Measurements from ENCODE around the gene FNBP1L. TPM values are rescaled to one million over a fixed set of nuclear protein-coding genes. Genes with fewer than 3 reads are reported as not detected.

The FNBP1L gene
- total RNA-seq, 1 donor from 2014 or later, result 57.8 TPM

DNA sequence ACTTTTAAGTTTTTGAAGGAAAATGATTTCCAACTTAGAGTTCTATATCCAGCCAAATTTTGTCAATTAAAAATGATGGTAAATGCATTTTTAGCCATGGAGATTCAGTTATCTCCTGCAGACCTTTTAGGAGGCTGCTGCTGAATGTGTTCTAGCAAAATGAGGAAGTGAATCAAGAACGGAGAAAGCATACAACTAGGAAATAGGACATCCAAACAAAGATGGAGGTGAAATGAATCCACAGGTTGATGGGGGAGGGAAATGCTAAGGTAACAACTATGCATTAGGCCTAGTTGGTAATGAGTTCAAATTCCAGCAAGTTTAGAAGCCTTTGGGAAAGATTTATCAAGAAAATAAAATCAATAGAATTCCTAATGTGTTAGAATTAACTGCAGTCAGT is 80.5 kb downstream of the FNBP1L start:
- Mint-ChIP-seq H3K27ac (ENCODE audit: unreplicated experiment) (no peak overlapping the region), H3K36me3 (ENCODE audit: low read depth, unreplicated experiment) (peaks cover 2% of the 10 kb centered on the region), H3K4me3 (ENCODE audit: unreplicated experiment) (no peak overlapping the region), H3K4me1 (ENCODE audit: low read depth, unreplicated experiment) (peaks cover 6% of the 10 kb centered on the region), H3K27me3 (ENCODE audit: low read depth, unreplicated experiment) (no peaks in the 10 kb centered on the region), H3K9me3 (ENCODE audit: unreplicated experiment) (no peaks in the 10 kb centered on the region)
- Histone ChIP-seq H4K20me1 (ENCODE audit: insufficient read depth, low read length) (no peaks in the 10 kb centered on the region), H3K27me3 (ENCODE audit: insufficient read depth, low read length) (no peaks in the 10 kb centered on the region), H3K4me2 (ENCODE audit: low read length) (no peak overlapping the region), H3K36me3 (ENCODE audit: insufficient read depth, low read length) (no peaks in the 10 kb centered on the region), H3K79me2 (ENCODE audit: insufficient read depth, low read length) (no peaks in the 10 kb centered on the region), H2AFZ (ENCODE audit: low read depth, low read length) (no peak overlapping the region), H3K27ac (ENCODE audit: low read depth, low read length) (no peak overlapping the region), H3K9me3 (ENCODE audit: insufficient read depth, low read depth, low read length) (no peaks in the 10 kb centered on the region), H3K4me3 (ENCODE audit: insufficient read depth, low read depth, low read length) (no peak overlapping the region), H3K4me1 (ENCODE audit: insufficient read depth, low read length) (no peaks in the 10 kb centered on the region), H3K9ac (ENCODE audit: low read length) (no peak overlapping the region)
- no peak for FAIRE-seq
- no peak for DNase-seq (ENCODE audit: low read depth)
- TF ChIP-seq EZH2 (IDR thresholded peaks at IDR 0.05; ENCODE audit: insufficient read depth, low read length) (no peak), CTCF (IDR thresholded peaks at IDR 0.05; ENCODE audit: insufficient read depth, low read depth, low read length) (no peak)

DNA sequence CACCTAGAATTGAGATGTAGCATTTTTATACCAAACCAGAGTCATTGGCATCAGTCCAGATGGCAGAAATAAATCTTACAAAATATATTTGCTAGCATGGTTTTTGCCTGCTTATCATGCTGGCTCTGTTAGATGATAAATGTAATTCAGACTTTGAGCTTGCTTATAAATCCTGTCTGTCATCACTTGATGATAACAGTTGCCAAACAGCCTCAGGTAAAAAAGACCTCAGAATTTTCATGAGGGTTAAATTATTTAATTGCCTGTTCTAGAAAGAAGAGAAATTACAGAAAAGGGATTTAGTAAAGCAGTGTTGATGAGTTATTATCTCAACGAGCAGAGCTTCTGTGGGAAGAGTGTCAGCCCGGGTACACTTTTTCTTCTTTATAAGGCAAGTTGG is 83.3 kb downstream of the FNBP1L start:
- Histone ChIP-seq H3K4me1 (ENCODE audit: insufficient read depth, low read length) (no peaks in the 10 kb centered on the region), H3K4me3 (ENCODE audit: insufficient read depth, low read depth, low read length) (no peak overlapping the region), H3K27ac (ENCODE audit: low read depth, low read length) (no peak overlapping the region), H3K9ac (ENCODE audit: low read length) (no peak overlapping the region), H3K9me3 (ENCODE audit: insufficient read depth, low read depth, low read length) (no peaks in the 10 kb centered on the region), H4K20me1 (ENCODE audit: insufficient read depth, low read length) (no peaks in the 10 kb centered on the region), H3K27me3 (ENCODE audit: insufficient read depth, low read length) (no peaks in the 10 kb centered on the region), H2AFZ (ENCODE audit: low read depth, low read length) (no peak overlapping the region), H3K4me2 (ENCODE audit: low read length) (no peak overlapping the region), H3K79me2 (ENCODE audit: insufficient read depth, low read length) (no peaks in the 10 kb centered on the region), H3K36me3 (ENCODE audit: insufficient read depth, low read length) (no peaks in the 10 kb centered on the region)
- Mint-ChIP-seq H3K27me3 (ENCODE audit: low read depth, unreplicated experiment) (no peaks in the 10 kb centered on the region), H3K9me3 (ENCODE audit: unreplicated experiment) (no peaks in the 10 kb centered on the region), H3K4me1 (ENCODE audit: low read depth, unreplicated experiment) (no peaks in the 10 kb centered on the region), H3K36me3 (ENCODE audit: low read depth, unreplicated experiment) (peaks cover 2% of the 10 kb centered on the region), H3K27ac (ENCODE audit: unreplicated experiment) (no peak overlapping the region), H3K4me3 (ENCODE audit: unreplicated experiment) (no peak overlapping the region)
- no peak for FAIRE-seq
- no peak for DNase-seq (ENCODE audit: low read depth)
- TF ChIP-seq CTCF (IDR thresholded peaks at IDR 0.05; ENCODE audit: insufficient read depth, low read depth, low read length), result no peak
- no peak for TF ChIP-seq EZH2 (IDR thresholded peaks at IDR 0.05; ENCODE audit: insufficient read depth, low read length)

DNA sequence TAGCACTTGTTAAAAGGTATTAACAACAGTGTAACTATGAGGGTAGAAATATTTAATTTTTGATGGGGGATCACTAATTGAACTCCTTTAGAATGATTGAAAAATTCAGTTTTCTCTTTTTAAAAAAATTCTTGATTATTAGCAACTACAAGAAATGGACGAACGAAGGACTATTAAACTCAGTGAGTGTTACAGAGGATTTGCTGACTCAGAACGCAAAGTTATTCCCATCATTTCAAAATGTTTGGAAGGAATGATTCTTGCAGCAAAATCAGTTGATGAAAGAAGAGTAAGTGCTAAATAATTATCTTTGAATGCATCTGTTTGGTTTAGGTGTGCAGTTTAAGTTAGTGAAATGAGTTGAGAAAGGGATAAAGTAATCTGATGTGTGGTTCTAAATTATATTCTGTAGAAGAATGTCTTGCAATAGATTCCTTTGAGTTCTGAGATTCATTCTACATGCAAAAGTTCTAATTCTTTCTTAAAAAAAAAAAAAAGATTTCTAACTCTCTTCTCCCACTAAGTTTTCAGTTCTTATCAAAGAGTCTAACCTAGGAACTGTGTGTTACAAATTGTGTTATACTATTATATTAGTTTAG is 85.0 kb downstream of the FNBP1L start:
- Histone ChIP-seq H3K9ac (ENCODE audit: low read length) (no peak overlapping the region), H4K20me1 (ENCODE audit: insufficient read depth, low read length) (no peaks in the 10 kb centered on the region), H3K27me3 (ENCODE audit: insufficient read depth, low read length) (no peaks in the 10 kb centered on the region), H3K27ac (ENCODE audit: low read depth, low read length) (no peak overlapping the region), H3K4me3 (ENCODE audit: insufficient read depth, low read depth, low read length) (no peak overlapping the region), H2AFZ (ENCODE audit: low read depth, low read length) (no peak overlapping the region), H3K79me2 (ENCODE audit: insufficient read depth, low read length) (no peaks in the 10 kb centered on the region), H3K4me2 (ENCODE audit: low read length) (no peak overlapping the region), H3K36me3 (ENCODE audit: insufficient read depth, low read length) (no peaks in the 10 kb centered on the region), H3K9me3 (ENCODE audit: insufficient read depth, low read depth, low read length) (no peaks in the 10 kb centered on the region), H3K4me1 (ENCODE audit: insufficient read depth, low read length) (no peaks in the 10 kb centered on the region)
- H3K4me3 Mint-ChIP-seq (ENCODE audit: unreplicated experiment), result no peak overlapping the region
- no peaks in the 10 kb centered on the region for H3K27me3 Mint-ChIP-seq (ENCODE audit: low read depth, unreplicated experiment)
- H3K9me3 Mint-ChIP-seq (ENCODE audit: unreplicated experiment), result no peaks in the 10 kb centered on the region
- TF ChIP-seq CTCF (IDR thresholded peaks at IDR 0.05; ENCODE audit: insufficient read depth, low read depth, low read length), result no peak
- TF ChIP-seq EZH2 (IDR thresholded peaks at IDR 0.05; ENCODE audit: insufficient read depth, low read length), result no peak
- FAIRE-seq (no peak), DNase-seq (ENCODE audit: low read depth) (no peak)
- H3K4me1 Mint-ChIP-seq (ENCODE audit: low read depth, unreplicated experiment), result peaks cover 3% of the 10 kb centered on the region
- peaks cover under 1% of the 10 kb centered on the region for H3K36me3 Mint-ChIP-seq (ENCODE audit: low read depth, unreplicated experiment)
- H3K27ac Mint-ChIP-seq (ENCODE audit: unreplicated experiment), result no peak overlapping the region

Data from astrocyte (in vitro differentiated cells and primary cell).